Esophagus muscularis mucosa (tissue), 3 donors: ENCODE data around the gene CRLF2.

Experiments used
- CTCF ChIP-seq, 3 experiments: fragments of 200-600 bp in 2 of 3; fragments of 450-650 bp in 1 of 3; sonication (generic) in 2 of 3; IDR thresholded peaks; one replicate each; pipeline ENCODE4 v1.5.1; 2017 to 2019; ENCODE audit warnings: antibody characterized with exemption in 3 of 3, mild to moderate bottlenecking in 2 of 3, moderate library complexity in 1 of 3
- POLR2A ChIP-seq: fragments of 450-650 bp; IDR thresholded peaks from one replicate; pipeline ENCODE4 v1.6.1; 2017; ENCODE audit warnings: antibody characterized with exemption, moderate library complexity, mild to moderate bottlenecking, low read depth

- no peak for TF ChIP-seq CTCF (IDR thresholded peaks at IDR 0.05)
- TF ChIP-seq POLR2A = no peak
These were observed 50.1 kb downstream of the CRLF2 start for GRCh38 chrX:1162119-1162916.
